Measurements from ENCODE around the gene FFAR3.
"Not testable (repeated sequence)": the region's sequence is repeated elsewhere in the genome, so short reads cannot be mapped to it uniquely, and the experiment has no call there.

FFAR3 gene

DNA sequence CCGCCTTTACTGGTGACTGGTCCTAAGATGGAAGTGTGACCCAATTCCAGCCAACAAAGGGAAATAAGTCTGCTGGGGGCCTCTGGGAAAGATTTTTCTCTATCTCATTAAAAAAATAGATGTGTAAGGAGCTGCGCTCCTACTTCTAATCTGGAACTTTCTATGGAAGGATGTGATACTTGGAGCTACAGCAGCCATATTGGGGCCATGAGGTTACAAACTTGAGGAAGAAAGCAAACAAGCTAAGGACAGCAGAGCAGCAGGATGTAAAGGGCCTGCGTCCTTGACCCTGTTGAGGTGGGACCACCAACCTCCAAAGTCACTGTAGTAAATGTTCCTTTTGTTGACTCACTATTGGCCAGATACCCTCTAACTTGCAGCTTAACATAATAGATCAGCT, 20.1 kb downstream of the FFAR3 start:
- no peak for DNase-seq

DNA sequence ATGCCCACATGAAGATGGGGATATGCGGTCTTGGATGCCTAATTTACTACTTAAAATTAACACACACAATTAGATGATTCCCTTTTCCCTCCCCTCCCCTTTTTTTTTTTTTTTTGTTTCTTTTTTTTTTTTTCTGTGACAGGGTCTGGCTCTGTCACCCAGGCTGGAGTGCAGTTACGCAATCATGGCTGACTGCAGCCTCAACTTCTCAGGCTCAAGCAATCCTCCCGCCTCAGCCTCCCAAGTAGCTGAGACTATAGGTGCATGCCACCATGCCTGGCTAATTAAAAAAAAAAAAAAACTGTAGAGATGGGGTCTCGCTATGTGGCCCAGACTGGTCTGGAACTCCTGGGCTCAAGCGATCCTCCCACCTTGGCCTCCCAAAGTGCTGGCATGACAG, 21.3 kb downstream of the FFAR3 start:
- DNase-seq: not testable (repeated sequence)

DNA sequence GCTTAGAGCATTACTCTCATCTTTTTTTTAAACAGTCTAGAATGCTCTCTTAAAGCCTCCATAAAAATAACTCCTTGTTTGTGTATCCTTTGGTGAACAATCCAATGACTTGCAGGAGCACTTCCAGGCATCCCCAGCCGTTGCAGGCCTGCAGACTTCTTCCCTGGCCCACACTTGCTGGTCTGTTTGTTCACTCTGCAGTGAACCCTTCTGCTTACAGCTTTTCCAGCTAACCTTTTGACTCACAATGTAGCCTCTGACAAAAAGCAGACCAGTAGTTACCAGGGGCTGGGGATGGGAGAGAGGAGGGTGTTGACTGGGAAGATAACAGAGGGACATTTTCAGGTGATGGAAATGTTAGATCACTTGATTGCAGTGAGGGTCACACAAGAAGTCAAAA, 21.7 kb downstream of the FFAR3 start:
- no peak for DNase-seq

DNA sequence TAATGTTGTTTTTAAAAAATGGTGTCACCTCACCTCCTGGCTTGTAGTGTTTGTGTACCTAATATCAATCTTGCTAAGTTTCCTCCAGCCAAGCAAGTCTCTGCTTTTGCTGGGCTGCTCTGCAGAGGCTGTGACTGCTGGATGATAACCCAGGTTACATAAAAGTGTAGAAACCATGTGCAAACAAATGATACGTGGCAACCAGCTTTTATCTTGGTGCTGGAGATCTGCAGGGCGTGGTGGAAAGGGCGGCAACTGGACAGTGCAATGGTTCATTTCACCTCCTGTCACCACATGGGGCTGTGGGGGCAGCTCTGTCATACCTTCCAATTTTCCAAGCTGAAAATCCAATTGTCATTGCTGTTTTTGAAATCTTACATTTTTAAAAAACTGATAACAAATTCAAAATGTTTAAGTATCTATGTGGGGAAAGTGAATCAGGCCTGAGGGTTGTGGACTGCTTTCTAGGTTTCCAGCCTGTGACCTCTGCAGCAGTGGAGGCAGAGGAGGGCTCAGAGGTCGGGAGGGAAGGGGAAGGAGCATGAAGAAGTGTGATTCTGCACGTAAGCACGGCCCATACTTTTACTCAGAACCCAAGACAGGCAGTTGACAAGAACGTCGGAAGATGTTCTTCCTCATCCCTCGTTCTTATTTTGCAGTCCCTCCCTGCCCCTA, 22.3 kb downstream of the FFAR3 start:
- no peak for DNase-seq

DNA sequence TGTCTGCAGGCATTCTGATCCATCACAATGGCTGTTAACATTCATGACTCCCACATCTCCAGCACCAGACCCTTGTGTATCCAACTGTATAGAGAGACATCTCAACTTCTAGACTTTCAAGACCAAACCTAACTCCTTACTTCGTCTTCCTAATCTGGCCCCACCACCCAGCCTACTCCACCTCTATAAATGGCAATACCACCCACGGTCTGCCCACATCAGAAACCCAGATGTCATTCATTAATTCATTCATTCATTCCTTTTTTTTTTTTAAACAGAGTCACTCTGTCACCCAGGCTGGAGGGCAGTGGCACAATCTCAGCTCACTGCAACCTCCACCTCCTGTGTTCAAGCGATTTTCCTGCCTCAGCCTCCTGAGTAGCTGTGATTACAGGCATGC, 23.1 kb downstream of the FFAR3 start:
- DNase-seq: no peak

DNA sequence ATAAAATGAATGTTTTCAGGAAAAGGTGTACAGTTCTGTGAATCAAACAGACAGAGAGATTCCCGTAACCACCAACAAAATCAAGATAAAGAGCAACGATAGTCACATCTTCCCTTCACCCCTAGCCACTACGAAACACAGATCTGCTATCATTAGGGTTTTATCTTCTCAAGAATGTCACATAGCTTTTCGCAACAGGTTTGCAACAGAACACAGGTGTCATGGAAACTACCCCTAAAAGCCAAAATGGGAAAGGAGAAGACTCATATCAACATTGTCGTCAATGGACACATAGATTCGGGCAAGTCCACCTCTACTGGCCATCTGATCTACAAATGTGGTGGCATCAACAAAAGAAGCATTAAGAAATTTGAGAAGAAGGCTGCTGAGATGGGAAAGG, 23.7 kb downstream of the FFAR3 start:
- DNase-seq: no peak

DNA sequence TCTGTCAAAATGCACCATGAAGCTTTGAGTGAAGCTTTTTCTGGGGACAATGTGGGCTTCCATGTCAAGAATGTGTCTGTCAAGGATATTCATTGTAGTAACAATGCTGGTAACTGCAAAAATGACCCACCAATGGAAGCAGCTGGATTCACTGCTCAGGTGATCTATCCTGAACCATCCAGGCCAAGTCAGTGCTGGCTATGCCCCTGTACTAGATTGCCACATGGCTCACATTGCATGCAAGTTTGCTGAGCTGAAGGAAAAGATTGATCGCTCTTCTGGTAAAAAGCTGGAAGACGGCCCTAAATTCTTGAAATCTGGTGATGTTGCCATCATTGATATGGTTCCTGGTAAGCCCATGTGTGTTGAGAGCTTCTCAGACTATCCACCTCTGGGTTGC, 25.3 kb downstream of the FFAR3 start:
- DNase-seq: no peak

DNA sequence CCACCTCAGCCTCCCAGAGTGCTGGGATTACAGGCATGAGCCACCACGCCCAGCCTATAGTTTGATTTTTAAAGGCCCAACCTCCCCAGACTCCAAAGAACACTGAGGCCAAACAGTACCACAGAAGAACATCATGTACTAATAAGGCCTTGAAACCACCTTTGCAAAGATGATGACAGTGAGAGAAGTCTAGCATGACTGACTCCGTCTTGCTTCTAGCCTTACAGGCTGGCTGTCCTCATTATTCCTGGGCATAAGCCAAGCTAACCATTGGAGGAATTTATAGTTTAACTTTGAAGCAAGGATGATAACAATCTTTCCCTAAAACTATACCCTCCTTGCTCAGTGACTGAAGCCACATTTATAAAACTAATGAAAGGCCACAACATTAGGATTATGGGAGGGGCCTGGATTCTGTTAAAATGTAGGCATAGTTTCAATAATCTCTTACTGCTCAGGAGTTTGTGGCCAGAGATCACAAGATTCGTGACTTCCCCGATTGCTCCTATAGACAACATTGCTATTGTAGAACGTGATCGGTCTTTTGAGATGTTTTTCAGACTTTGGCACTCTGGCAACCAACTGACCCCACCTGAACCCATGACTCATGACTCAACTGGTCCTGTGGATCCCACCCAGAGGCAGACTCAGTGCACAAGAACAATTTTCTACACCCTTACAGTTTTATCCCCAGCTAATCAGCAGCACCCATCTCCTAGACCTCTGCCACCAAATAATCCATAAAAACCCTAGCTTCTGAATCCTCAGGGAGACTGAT, 30.2 kb downstream of the FFAR3 start:
- DNase-seq: no peak

DNA sequence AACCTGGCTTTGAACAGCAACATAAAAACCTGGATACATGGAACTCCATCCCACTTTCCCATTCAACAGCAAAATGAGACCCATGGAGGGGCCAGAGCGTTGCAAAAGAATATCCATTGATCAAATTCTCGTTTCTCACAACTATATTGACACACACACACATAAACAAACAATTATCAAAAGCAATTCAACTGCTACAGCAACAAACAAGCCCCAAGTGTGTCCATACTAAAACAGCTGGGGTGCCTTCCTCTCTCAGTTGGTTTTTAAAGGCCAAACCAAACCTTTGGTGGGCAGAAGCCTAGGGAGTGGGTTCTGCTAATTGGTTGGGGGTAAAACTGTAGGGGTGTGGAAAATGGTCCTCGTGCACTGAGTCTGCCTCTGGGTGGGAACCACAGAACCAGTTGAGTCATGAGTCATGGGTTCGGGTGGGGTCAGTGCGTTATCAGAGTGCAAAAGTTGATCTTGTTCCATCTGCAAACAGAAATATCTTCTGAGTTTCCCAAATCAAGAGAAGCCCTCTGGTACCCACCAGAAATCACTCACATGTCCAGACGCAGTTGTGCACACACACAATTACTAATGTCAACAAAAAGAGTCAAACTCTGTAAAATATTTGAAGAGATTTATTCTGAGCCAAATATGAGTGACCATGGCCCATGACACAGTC, 31.1 kb downstream of the FFAR3 start:
- DNase-seq: no peak

DNA sequence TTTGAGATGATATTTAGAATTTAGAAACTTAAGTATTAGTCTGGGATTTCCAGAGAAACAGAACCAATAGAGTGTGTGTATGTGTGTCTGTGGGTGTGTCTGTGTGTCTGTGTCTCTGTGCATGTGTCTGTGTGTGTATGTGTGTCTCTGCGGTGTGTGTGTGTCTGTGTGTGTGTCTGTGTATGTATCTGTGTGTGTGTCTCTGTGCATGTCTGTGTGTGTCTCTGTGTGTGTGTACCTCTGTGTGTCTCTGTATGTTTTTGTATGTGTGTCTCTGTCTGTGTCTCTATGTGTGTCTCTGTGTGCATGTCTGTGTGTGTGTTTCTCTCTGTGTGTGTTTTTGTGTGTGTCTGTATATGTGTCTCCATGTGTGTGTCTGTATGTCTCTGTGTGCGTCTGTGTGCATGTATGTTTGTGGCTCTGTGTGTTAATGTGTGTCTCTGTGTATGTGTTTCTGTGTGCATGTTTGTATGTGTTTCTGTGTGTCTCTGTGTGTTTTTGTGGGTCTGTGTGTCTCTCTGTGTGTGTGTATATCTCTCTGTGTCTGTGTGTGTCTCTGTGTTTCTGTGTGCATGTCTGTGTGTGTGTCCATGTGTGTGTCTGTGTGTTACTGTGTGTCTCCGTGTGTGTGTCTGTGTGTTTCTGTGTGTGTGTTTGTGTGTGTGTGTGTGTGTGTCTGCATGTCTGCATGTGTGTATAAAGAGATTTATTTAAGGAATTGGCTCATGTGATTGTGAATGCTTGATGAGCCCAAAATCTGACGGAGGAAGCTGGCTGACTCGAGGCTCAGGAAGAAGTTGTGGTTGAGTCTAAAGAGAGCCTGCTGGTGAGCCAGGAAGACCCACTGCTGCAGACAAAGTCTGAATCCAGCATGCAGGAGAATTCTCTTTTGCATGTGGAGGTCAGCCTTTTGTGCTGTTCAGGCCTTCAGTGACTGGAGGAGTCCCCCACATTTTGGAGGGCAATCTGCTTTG, 34.8 kb downstream of the FFAR3 start:
- no peak for DNase-seq

DNA sequence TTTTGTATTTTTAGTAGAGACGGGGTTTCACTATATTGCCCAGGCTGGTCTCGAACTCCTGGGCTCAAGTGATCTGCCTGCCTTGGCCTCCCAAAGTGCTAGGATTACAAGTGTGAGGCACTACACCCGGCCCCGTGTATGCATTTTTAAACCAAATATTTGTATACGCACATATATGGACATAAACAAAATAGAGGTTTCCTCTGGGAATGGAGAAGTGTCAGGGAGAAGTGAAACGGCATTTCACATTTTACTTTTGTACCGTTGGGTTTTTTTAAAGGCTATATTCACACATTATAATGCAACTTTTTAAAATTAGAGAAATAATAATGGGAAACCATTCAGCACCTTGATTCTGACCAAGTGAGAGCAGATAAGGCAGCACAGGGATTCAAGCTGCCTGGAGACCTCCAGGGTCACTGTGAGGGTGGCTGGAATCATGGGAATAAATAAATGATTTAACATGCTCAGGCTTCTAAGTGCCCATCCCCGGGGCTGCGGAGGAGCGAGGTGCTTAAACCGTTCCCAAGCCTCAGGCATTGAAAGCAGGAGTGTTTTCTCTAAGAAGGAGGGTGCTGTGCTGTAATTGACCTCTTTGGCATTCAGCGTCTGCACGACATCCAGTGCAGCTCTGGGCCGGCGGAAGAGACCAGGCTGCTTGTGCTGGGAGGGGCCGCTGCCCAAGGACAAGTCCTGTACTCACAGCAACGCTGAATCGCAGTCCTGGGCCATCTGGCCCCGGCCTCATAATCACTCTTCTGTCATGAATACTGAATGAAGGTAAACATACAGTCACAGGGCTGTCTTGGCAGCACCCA, 37.3 kb downstream of the FFAR3 start:
- DNase-seq: no peak

DNA sequence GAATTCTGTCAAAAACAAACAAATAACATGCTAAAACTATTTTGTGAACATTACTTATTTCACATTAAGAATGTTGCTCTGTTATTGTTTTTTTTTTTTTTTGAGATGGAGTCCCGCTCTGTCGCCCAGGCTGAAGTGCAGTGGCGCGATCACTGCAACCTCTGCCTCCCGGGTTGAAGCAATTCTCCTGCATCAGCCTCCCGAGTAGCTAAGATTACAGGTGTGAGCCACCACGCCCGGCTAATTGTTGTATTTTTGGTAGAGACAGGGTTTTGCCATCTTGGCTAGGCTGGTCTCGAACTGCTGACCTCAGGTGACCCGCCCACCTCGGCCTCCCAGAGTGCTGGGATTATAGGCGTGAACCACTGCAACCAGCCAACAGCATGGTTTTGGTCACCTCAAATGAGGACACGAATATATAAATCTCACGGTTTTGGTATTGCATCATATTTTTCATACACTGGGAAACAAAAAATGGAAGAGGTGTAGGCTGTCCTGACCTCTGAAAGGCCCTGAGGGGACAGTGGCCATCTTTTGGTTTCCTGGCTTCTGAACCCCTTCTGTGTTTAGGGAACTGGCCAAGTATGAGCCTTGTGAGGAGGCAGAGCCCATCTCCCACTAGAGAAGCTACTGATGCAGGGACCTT, 38.1 kb downstream of the FFAR3 start:
- no peak for DNase-seq

DNA sequence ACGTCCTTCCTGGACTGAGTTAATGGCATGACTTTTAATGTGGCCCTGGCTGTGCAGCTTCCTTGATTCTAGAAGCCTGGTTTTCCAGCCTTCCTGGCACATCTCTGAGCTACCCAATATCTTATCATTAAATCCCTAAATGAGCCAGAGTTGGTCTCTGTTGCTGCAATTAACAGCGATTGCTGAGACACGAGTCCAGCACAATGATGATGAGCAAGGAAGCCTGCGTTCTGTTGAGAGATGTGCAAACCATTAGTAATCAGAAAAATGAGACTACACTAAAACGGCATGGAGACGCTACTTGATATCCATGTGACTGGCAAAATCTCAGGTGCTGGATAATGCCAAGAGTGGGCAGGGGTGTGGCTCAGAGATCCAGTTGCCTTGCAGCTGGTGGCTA, 38.8 kb downstream of the FFAR3 start:
- DNase-seq: no peak

DNA sequence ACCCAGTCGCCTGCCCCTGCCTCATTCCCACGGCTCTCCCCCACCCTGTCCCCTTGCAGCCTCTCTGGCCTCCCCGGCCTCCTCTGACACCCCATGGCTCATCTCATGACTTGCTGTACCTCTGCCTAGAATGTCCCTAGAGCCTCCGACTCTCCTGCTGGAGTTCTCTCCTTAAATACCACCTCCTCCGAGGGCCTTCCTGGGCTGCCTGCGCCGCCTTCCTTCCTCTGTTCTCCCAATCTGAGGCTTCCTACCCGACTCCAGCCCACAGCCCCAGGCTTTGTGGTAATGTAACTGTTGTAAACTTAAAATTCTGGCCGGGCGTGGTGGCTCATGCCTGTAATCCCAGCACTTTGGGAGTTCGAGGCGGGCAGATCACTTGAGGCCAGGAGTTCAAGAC, 40.3 kb downstream of the FFAR3 start:
- no peak for DNase-seq

DNA sequence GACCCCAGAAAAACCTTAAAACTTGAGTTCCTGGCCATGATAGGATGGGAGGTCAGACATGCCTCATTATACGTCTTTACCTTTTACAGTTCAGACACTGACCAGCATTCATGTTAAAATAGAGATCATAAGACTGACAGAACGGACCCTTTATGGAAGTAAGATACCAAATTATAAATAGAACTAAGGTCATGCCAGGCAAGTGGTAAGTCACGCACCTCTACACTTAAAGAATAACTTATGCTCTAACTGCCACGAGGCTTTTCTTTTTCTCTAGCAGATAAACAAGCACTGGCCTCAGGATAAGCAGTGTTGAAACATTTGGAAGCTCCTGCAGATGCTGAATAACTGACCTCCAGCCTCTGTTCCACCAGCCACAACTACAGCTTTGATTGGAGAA, 41.0 kb downstream of the FFAR3 start:
- no peak for DNase-seq

DNA sequence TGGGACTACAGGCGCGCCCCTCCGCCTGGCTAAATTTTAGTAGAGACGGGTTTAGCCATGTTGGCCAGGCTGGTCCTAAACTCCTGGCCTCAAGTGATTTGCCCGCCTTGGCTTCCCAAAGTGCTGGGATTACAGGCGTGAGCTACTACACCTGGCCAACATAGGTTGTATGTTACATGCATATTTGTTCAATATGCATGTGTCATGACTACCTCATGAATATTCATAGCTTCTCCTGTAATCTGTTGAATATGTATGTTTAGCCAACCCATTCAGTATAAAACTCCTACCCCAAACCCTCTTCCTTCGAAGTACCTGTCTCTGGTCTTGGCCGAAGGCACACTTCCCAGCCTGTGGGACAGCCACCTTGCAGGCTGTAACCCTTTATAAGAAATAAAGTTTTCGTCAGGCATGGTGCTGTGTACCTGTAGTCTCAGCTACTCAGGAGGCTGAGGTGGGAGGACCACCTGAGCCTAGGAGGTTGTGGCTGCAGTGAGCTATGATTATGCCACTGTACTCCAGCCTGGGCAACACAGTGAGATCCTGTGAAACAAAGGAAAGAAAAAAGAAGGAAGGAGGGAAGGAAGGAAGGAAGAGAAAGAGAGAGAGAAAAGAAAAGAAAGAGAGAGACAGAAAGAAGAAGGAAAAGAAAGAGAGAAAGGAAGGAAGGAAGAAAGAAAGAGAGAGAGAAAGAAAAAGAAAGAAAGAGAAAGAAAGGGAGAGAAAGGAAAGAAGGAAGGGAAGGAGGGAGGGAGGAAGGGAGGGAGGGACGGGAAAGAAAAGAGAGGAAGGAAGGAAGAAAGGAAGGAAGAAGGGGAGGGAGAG, 41.9 kb downstream of the FFAR3 start:
- no peak for DNase-seq

DNA sequence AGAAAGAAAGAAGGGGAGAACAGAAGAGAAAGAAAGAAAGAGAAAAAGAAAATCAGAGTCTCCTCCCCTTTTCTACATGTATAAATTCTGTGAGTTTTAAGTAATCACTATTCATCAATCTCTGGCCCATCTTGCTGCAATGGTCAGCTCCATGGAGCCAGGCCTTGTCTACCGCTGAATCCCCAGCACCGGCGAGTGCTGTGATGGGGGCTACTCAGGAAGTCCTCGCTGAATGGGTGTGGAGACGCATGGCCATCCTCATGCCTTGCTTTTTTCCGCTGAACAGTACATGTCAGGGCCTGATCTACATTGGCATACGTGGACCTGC, 42.5 kb downstream of the FFAR3 start:
- DNase-seq: no peak

DNA sequence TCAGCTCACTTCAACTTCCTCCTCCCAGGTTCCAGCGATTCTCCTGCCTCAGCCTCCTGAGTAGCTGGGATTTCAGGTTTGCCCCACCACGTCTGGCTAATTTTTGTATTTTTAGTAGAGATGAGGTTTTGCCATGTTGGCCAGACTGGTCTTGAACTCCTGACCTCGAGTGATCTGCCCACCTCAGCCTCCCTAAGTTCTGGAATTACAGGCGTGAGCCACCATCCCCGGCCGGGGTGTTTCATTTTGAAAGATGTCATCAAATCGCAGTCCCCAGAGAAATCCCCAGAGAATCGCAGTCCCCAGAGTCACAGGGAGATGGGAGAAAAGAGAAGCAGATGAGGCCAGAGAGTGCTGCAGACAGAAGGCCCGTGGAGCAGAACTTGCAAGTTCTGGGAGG, 43.2 kb downstream of the FFAR3 start:
- DNase-seq: not testable (repeated sequence)

DNA sequence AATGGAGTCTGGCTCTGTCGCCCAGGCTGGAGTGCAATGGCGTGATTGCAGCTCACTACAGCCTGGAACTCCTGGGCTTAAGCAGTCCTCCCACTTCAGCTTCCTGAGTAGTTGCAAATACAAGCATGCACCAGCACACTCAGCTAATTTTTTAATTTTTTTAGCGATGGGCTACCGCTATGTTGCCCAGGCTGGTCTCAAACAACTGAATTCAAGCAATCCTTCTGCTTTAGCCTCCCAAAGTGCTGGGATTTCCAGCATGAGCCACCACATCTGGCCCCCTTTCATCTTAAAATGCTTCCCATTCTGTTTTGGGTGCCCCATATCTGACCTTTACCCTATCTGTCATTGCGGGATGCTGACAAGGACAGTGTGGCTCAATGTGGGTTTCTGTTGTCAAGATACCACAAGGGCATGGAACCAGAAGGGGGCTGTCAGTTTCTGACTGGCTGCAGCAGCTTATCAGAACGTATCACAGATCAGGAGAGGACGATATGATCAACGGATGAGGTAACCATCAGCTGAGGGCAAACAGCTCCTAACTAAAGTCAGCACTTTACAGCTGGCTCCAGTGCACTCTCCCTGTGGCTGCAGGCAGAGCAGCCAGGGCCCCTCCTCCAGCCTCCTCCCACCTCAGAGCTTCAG, 45.0 kb downstream of the FFAR3 start:
- no peak for DNase-seq

Measured in DMS79 treated with DMSO at 0.1 percent for 48 hours (cell line).